Stimulated activated naive CD8-positive, alpha-beta T cell treated with anti-CD3 and anti-CD28 coated beads, Interleukin-15, amount 100 ng/mL, for 72 hours (primary cell): ENCODE data around the gene CDH2.

Experiments used
- ATAC-seq: fragments of 150-1000 bp; cut with Tn5 transposase; 2 replicates; pipeline ENCODE4 v1.10.0; 2021; ENCODE audit warnings: mild to moderate bottlenecking, moderate library complexity
- DNase-seq, 2 donors: peaks; one replicate each; pipeline ENCODE4 v3.0.0; 2021 to 2022
- H3K27ac Mint-ChIP-seq, 2 donors: one replicate each; pipeline ENCODE4 v1.8.0; 2022; ENCODE audit warnings: mild to moderate bottlenecking in 2 of 2, mixed read lengths in 2 of 2, moderate library complexity in 2 of 2
- H3K27me3 Mint-ChIP-seq: one replicate; pipeline ENCODE4 v1.8.0; 2022; ENCODE audit warnings: mixed read lengths
- H3K4me1 Mint-ChIP-seq: one replicate; pipeline ENCODE4 v1.8.0; 2022; ENCODE audit warnings: mild to moderate bottlenecking, mixed read lengths
- H3K4me3 Mint-ChIP-seq, 2 donors: one replicate each; pipeline ENCODE4 v1.8.0; 2022; ENCODE audit warnings: mild to moderate bottlenecking in 2 of 2, mixed read lengths in 2 of 2, moderate library complexity in 1 of 2
- H3K9me3 Mint-ChIP-seq, 2 donors: one replicate each; pipeline ENCODE4 v1.8.0; 2022; ENCODE audit warnings: mixed read lengths in 2 of 2

Gene CDH2

GRCh38 chr18:28176698-28176947 lies 307 bp downstream of the CDH2 start:
- H3K27me3 Mint-ChIP-seq, result peaks cover 49% of the 10 kb centered on the region

GRCh38 chr18:28175930-28176697 lies 816 bp downstream of the CDH2 start:
- Mint-ChIP-seq H3K4me1 (peaks cover 25% of the 10 kb centered on the region), H3K27ac (no peak overlapping the region), H3K27me3 (peaks cover 49% of the 10 kb centered on the region), H3K4me3 (peak overlapping the region; percentile 77 to 82), H3K9me3 (peaks cover 0 to 6% of the 10 kb centered on the region in 2 donors)
- DNase-seq, result no peak
- no peak for ATAC-seq

More at GRCh38 chr18:28176698-28176947, 307 bp downstream of the CDH2 start:
- Mint-ChIP-seq H3K4me1 (peaks cover 25% of the 10 kb centered on the region), H3K4me3 (peak overlapping the region in 1 of 2 donors; percentile 82), H3K9me3 (peaks cover 0 to 6% of the 10 kb centered on the region in 2 donors), H3K27ac (no peak overlapping the region)
- ATAC-seq (peak; percentile 17), DNase-seq (no peak)

- Mint-ChIP-seq H3K4me1 (peaks cover 25% of the 10 kb centered on the region), H3K9me3 (peaks cover 0 to 6% of the 10 kb centered on the region in 2 donors), H3K4me3 (peak overlapping the region; percentile 57 to 82), H3K27ac (no peak overlapping the region), H3K27me3 (peaks cover 49% of the 10 kb centered on the region)
- ATAC-seq (peak; percentile 29), DNase-seq (no peak)
These were observed 1.6 kb downstream of the CDH2 start for GRCh38 chr18:28175150-28175929.

GRCh38 chr18:28174181-28174905 lies 2.6 kb downstream of the CDH2 start:
- Mint-ChIP-seq H3K27ac (no peak overlapping the region), H3K27me3 (peaks cover 43% of the 10 kb centered on the region), H3K9me3 (peaks cover 0 to 6% of the 10 kb centered on the region in 2 donors), H3K4me3 (no peak overlapping the region), H3K4me1 (peaks cover 25% of the 10 kb centered on the region)
- no peak for DNase-seq
- no peak for ATAC-seq

- H3K4me3 Mint-ChIP-seq, result no peak overlapping the region
- ATAC-seq (no peak), DNase-seq (no peak)
- no peak overlapping the region for H3K27ac Mint-ChIP-seq
- H3K27me3 Mint-ChIP-seq, result peaks cover 26% of the 10 kb centered on the region
- H3K9me3 Mint-ChIP-seq, result peaks cover 0 to 6% of the 10 kb centered on the region in 2 donors
- peaks cover 19% of the 10 kb centered on the region for H3K4me1 Mint-ChIP-seq
These were observed 5.1 kb downstream of the CDH2 start for GRCh38 chr18:28171837-28172236.

GRCh38 chr18:28168725-28169124 lies 8.2 kb downstream of the CDH2 start:
- Mint-ChIP-seq H3K9me3 (peaks cover 0 to 5% of the 10 kb centered on the region in 2 donors), H3K4me1 (no peaks in the 10 kb centered on the region), H3K27me3 (no peaks in the 10 kb centered on the region), H3K27ac (no peak overlapping the region), H3K4me3 (no peak overlapping the region)
- ATAC-seq, result no peak
- no peak for DNase-seq

GRCh38 chr18:28167835-28168349 lies 9.0 kb downstream of the CDH2 start:
- no peaks in the 10 kb centered on the region for H3K4me1 Mint-ChIP-seq
- ATAC-seq (no peak), DNase-seq (no peak)
- H3K4me3 Mint-ChIP-seq, result no peak overlapping the region
- no peak overlapping the region for H3K27ac Mint-ChIP-seq
- peaks cover 0 to 5% of the 10 kb centered on the region in 2 donors for H3K9me3 Mint-ChIP-seq
- H3K27me3 Mint-ChIP-seq, result no peaks in the 10 kb centered on the region

GRCh38 chr18:28164771-28165483 lies 12.0 kb downstream of the CDH2 start:
- Mint-ChIP-seq H3K27me3 (no peaks in the 10 kb centered on the region), H3K4me3 (no peak overlapping the region), H3K4me1 (no peaks in the 10 kb centered on the region), H3K9me3 (peaks cover 5 to 7% of the 10 kb centered on the region in 2 donors), H3K27ac (no peak overlapping the region)
- no peak for DNase-seq
- ATAC-seq, result no peak

- no peak overlapping the region for H3K27ac Mint-ChIP-seq
- H3K4me1 Mint-ChIP-seq, result no peaks in the 10 kb centered on the region
- DNase-seq (no peak), ATAC-seq (no peak)
- H3K9me3 Mint-ChIP-seq, result peaks cover 5 to 7% of the 10 kb centered on the region in 2 donors
- H3K27me3 Mint-ChIP-seq, result no peaks in the 10 kb centered on the region
- no peak overlapping the region for H3K4me3 Mint-ChIP-seq
These were observed 13.6 kb downstream of the CDH2 start for GRCh38 chr18:28163201-28163775.

- Mint-ChIP-seq H3K9me3 (peaks cover 5 to 7% of the 10 kb centered on the region in 2 donors), H3K4me3 (no peak overlapping the region), H3K27me3 (no peaks in the 10 kb centered on the region), H3K27ac (no peak overlapping the region), H3K4me1 (no peaks in the 10 kb centered on the region)
- DNase-seq (no peak), ATAC-seq (no peak)
These were observed 15.0 kb downstream of the CDH2 start for GRCh38 chr18:28161608-28162599.

- DNase-seq (no peak), ATAC-seq (no peak)
- H3K27ac Mint-ChIP-seq, result no peak overlapping the region
- H3K4me3 Mint-ChIP-seq, result no peak overlapping the region
- no peaks in the 10 kb centered on the region for H3K4me1 Mint-ChIP-seq
- H3K9me3 Mint-ChIP-seq, result peaks cover 8 to 15% of the 10 kb centered on the region in 2 donors
- H3K27me3 Mint-ChIP-seq, result no peaks in the 10 kb centered on the region
These were observed 17.9 kb downstream of the CDH2 start for GRCh38 chr18:28159055-28159454.

- Mint-ChIP-seq H3K9me3 (peaks cover 8 to 15% of the 10 kb centered on the region in 2 donors), H3K4me3 (no peak overlapping the region), H3K27ac (no peak overlapping the region), H3K4me1 (no peaks in the 10 kb centered on the region), H3K27me3 (no peaks in the 10 kb centered on the region)
- DNase-seq (no peak), ATAC-seq (no peak)
These were observed 18.8 kb downstream of the CDH2 start for GRCh38 chr18:28158083-28158581.

- no peak for ATAC-seq
- H3K27me3 Mint-ChIP-seq, result no peaks in the 10 kb centered on the region
- H3K9me3 Mint-ChIP-seq, result peaks cover 8% of the 10 kb centered on the region in 2 donors
- no peaks in the 10 kb centered on the region for H3K4me1 Mint-ChIP-seq
- no peak overlapping the region for H3K4me3 Mint-ChIP-seq
- no peak for DNase-seq
- no peak overlapping the region for H3K27ac Mint-ChIP-seq
These were observed 23.4 kb downstream of the CDH2 start for GRCh38 chr18:28153485-28154065.
